BLaER1 treated with 17β-estradiol and CSF1 and Interleukin-3, amounts not matched to agents 10 nM and 100 nM (cell line): ENCODE results near the gene PCDHGA9.
A peak's percentile ranks its signal among the peaks of the same experiment; 100 is the strongest.
"Not testable (repeated sequence)": the region's sequence is repeated elsewhere in the genome, so short reads cannot be mapped to it uniquely, and the experiment has no call there.

Experiments used
- H3K27ac ChIP-seq, 11 experiments: shearing (Covaris generic); formaldehyde crosslinking; 2 replicates each; pipeline ENCODE4 v1.8.1; 2022
- H3K27me3 ChIP-seq, 11 experiments: shearing (Covaris generic); formaldehyde crosslinking; 2 replicates each; pipeline ENCODE4 v1.8.1; 2022
- H3K36me3 ChIP-seq, 11 experiments: shearing (Covaris generic); formaldehyde crosslinking; 2 replicates each; pipeline ENCODE4 v1.8.1; 2022
- H3K4me1 ChIP-seq, 10 experiments: shearing (Covaris generic); formaldehyde crosslinking; 2 replicates each; pipeline ENCODE4 v1.8.1; 2022
- H3K4me2 ChIP-seq, 11 experiments: shearing (Covaris generic); formaldehyde crosslinking; 2 replicates each; pipeline ENCODE4 v1.8.1; 2022
- H3K4me3 ChIP-seq, 10 experiments: shearing (Covaris generic); formaldehyde crosslinking; 2 replicates each; pipeline ENCODE4 v1.8.1; 2022
- H3K9ac ChIP-seq, 11 experiments: shearing (Covaris generic); formaldehyde crosslinking; 2 replicates each; pipeline ENCODE4 v1.8.1; 2022
- H3K9me3 ChIP-seq, 11 experiments: shearing (Covaris generic); formaldehyde crosslinking; replicated peaks in 1 of 11; 2 replicates each; pipeline ENCODE4 v1.8.1; 2022
- H4K20me1 ChIP-seq, 11 experiments: shearing (Covaris generic); formaldehyde crosslinking; 2 replicates each; pipeline ENCODE4 v1.8.1; 2022
- Cebpa-rat ChIP-seq, 11 experiments: shearing (Covaris generic); IDR thresholded peaks; 2 replicates each; pipeline ENCODE4 v1.8.1; 2022

PCDHGA9 gene

DNA sequence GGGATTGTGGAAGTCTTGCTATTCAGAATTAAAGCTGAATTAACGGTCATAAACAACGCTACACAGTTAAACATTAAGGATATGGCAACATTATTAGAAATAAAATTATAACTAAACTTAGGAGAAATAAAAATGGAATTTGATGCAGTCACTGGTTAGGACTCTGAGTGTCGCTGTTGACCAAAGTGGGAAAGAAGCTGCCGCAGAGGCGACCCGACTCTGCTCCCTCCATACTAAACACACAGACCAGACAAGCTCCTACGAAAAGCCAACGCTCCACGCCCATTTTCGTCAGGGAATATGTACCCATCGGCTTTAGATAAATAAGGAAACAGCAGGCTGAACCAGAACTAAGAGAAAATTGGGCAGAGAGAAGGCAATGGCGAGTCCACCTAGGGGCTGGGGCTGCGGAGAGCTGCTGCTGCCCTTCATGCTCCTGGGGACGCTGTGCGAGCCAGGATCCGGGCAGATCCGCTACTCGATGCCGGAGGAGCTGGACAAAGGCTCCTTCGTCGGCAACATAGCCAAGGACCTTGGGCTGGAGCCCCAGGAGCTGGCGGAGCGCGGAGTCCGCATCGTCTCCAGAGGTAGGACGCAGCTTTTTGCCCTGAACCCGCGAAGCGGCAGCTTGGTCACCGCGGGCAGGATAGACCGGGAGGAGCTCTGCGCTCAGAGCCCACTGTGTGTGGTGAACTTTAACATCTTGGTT, 38.5 kb upstream of the PCDHGA9 start, which contains the start of gene PCDHGA5:
PCDHGA5 (plus strand) TSS at position 211 of the 709 bp plus-strand sequence; CDS start at position 380, 169 bp downstream.
- no peak for TF ChIP-seq Cebpa-rat (IDR thresholded peaks at IDR 0.05)
- H3K4me1 ChIP-seq = no peaks in the 10 kb centered on the region; a peak in 1 of 20 replicates
- peaks cover 75 to 85% (median 79%) of the 10 kb centered on the region in 11 experiments for H3K9me3 ChIP-seq
- no peaks in the 10 kb centered on the region for H4K20me1 ChIP-seq
- H3K36me3 ChIP-seq = peaks cover 0 to 6% (median 0%) of the 10 kb centered on the region in 11 experiments; a peak in 3 of 22 replicates
- no peak within 1 kb of the TSS for H3K27ac ChIP-seq
- H3K4me3 ChIP-seq = no peak within 1 kb of the TSS
- H3K27me3 ChIP-seq = no peaks in the 10 kb centered on the region
- no peak within 1 kb of the TSS for H3K4me2 ChIP-seq
- H3K9ac ChIP-seq = no peak within 1 kb of the TSS

DNA sequence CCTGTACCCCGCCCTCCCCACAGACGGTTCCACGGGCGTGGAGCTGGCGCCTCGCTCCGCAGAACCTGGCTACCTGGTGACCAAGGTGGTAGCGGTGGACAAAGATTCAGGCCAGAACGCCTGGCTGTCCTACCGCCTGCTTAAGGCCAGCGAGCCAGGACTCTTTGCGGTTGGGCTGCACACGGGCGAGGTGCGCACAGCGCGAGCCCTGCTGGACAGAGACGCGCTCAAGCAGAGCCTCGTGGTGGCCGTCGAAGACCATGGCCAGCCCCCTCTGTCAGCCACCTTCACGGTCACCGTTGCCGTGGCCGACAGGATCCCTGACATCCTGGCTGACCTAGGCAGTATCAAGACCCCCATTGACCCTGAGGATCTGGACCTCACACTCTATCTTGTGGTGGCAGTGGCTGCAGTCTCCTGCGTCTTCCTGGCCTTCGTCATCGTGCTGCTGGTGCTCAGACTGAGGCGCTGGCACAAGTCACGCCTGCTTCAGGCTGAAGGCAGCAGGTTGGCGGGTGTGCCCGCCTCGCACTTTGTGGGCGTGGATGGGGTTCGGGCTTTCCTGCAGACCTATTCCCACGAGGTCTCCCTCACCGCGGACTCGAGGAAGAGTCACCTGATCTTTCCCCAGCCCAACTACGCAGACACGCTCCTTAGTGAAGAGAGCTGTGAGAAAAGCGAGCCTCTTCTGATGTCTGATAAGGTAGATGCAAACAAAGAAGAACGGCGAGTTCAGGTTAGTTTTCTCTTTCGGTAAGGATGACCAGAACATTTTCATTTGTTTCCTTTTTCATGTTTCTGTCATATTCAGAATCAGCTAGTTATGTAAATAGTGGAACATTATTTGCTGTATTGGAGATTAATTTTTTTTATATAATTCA, 36.3 kb upstream of the PCDHGA9 start:
- no peak overlapping the region for H3K27ac ChIP-seq
- TF ChIP-seq Cebpa-rat (IDR thresholded peaks at IDR 0.05) = no peak
- no peaks in the 10 kb centered on the region; a peak in 1 of 20 replicates for H3K4me1 ChIP-seq
- no peaks in the 10 kb centered on the region for H4K20me1 ChIP-seq
- peaks cover 0 to 6% (median 0%) of the 10 kb centered on the region in 11 experiments; a peak in 2 of 22 replicates for H3K27me3 ChIP-seq
- peaks cover 0 to 6% (median 0%) of the 10 kb centered on the region in 11 experiments; a peak in 3 of 22 replicates for H3K36me3 ChIP-seq
- H3K9ac ChIP-seq = no peak overlapping the region
- H3K4me2 ChIP-seq = no peak overlapping the region
- peaks cover 73 to 84% (median 75%) of the 10 kb centered on the region in 11 experiments for H3K9me3 ChIP-seq
- peak overlapping the region in 2 of 10 experiments; percentile 1 to 40; a peak in 2 of 20 replicates for H3K4me3 ChIP-seq

DNA sequence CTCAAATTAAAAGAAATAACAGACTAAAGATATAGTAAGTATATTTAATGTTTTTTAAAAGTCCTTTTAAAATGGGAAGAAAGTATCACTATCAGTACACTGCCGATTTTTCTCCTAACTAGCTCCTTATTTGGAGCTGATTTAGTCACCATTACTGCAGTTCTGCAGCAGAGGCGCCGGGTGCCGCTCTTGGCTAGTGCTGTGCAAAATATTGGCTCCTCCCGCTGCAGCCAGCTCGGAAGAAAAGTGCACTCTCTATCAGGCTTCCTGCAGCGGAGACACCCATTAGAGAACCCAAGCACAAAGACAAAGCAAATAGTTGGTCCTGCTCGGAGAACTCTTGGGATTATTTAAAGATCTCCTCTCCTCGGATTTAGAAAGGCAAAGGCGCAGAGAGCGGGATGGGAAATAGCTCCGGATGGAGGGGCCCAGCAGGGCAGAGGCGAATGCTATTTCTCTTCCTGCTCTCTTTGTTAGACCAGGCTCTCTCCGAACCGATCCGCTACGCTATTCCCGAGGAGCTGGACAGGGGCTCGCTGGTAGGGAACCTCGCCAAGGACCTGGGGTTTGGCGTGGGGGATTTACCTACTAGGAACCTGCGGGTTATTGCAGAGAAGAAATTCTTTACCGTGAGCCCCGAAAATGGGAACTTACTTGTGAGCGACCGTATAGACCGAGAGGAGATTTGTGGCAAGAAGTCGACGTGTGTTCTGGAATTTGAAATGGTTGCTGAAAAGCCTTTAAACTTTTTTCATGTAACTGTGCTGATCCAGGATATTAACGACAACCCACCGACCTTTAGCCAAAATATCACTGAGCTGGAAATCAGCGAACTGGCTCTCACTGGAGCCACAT, 32.4 kb upstream of the PCDHGA9 start, which contains the start of gene PCDHGB3:
PCDHGB3 (plus strand) TSS at position 249 of the 855 bp plus-strand sequence; CDS start at position 402, 153 bp downstream.
- TF ChIP-seq Cebpa-rat (IDR thresholded peaks at IDR 0.05) = no peak
- H4K20me1 ChIP-seq = no peaks in the 10 kb centered on the region
- H3K27me3 ChIP-seq = peaks cover 0 to 6% (median 0%) of the 10 kb centered on the region in 11 experiments; a peak in 2 of 22 replicates
- H3K9ac ChIP-seq = no peak within 1 kb of the TSS
- peaks cover 74 to 85% (median 77%) of the 10 kb centered on the region in 11 experiments for H3K9me3 ChIP-seq
- H3K4me1 ChIP-seq = no peaks in the 10 kb centered on the region
- no peak within 1 kb of the TSS for H3K4me2 ChIP-seq
- H3K36me3 ChIP-seq = peaks cover 0 to 9% (median 0%) of the 10 kb centered on the region in 11 experiments; a peak in 5 of 22 replicates
- no peak within 1 kb of the TSS for H3K27ac ChIP-seq
- H3K4me3 ChIP-seq = no peak within 1 kb of the TSS; a peak in 1 of 20 replicates

DNA sequence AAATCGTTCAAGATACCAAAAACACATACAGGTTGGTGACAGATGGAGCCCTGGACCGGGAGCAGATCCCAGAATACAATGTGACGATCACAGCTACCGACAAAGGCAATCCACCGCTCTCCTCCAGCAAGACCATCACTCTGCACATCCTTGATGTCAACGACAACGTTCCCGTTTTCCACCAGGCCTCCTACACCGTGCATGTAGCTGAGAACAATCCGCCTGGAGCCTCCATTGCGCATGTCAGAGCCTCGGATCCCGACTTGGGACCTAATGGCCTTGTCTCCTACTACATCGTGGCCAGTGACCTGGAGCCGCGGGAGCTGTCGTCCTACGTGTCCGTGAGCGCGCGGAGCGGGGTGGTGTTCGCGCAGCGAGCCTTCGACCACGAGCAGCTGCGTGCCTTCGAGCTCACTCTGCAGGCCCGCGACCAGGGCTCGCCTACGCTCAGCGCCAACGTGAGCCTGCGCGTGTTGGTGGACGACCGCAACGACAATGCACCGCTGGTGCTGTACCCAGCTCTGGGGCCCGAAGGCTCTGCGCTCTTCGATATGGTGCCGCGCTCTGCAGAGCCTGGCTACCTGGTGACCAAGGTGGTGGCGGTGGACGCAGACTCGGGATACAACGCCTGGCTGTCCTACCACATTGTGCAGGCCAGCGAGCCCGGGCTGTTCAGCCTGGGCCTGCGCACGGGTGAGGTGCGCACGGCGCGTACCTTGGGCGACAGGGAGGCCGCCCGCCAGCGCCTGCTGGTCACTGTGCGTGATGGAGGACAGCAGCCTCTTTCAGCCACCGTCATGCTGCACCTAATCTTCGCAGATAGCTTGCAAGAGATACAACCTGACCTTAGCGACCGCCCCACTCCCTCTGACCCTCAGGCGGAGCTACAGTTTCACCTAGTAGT, 30.8 kb upstream of the PCDHGA9 start:
- H3K27ac ChIP-seq = no peak overlapping the region
- no peak overlapping the region; a peak in 1 of 20 replicates for H3K4me3 ChIP-seq
- H3K9ac ChIP-seq = no peak overlapping the region
- H3K27me3 ChIP-seq = peaks cover 0 to 6% (median 0%) of the 10 kb centered on the region in 11 experiments; a peak in 2 of 22 replicates
- peaks cover 0 to 9% (median 0%) of the 10 kb centered on the region in 11 experiments; a peak in 4 of 22 replicates for H3K36me3 ChIP-seq
- no peak overlapping the region for H3K4me2 ChIP-seq
- no peak for TF ChIP-seq Cebpa-rat (IDR thresholded peaks at IDR 0.05)
- H3K9me3 ChIP-seq = peaks cover 73 to 85% (median 77%) of the 10 kb centered on the region in 11 experiments
- no peaks in the 10 kb centered on the region for H4K20me1 ChIP-seq
- no peaks in the 10 kb centered on the region for H3K4me1 ChIP-seq

DNA sequence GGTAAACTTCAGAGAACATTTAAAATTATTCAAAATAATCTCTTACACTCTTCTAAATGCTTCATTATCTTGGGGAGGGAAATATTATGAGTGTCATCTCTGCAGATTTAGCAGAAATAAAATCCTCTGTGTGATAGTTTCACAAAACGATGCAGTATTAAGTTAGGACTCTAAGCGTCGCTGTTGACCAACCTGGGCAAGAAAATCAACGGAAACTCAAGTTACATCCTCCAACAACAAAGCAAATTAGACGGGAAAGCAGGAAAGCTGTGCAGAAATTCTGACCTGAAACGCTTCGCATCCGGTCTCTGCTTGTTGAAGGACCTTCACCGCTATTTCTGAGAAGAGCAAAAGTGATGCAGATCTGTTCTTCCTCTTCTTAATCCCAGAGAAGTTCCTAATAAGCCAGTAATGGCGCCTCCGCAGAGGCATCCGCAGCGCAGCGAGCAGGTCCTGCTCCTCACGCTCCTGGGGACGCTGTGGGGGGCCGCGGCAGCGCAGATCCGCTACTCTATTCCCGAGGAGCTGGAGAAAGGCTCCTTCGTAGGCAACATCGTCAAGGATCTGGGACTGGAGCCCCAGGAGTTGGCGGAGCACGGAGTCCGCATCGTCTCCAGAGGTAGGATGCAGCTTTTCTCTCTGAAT, 28.8 kb upstream of the PCDHGA9 start, which contains the start of gene PCDHGA6:
PCDHGA6 (plus strand) TSS at position 219 of the 645 bp plus-strand sequence; CDS start at position 412, 193 bp downstream.
- Histone ChIP-seq H4K20me1 (no peaks in the 10 kb centered on the region), H3K27ac (no peak within 1 kb of the TSS), H3K4me3 (peak within 1 kb of the TSS in 1 of 10 experiments; percentile 11; a peak in 2 of 20 replicates), H3K4me1 (no peaks in the 10 kb centered on the region), H3K9me3 (peaks cover 77 to 90% (median 85%) of the 10 kb centered on the region in 11 experiments), H3K4me2 (no peak within 1 kb of the TSS), H3K36me3 (peaks cover 0 to 9% (median 0%) of the 10 kb centered on the region in 11 experiments; a peak in 4 of 22 replicates), H3K9ac (no peak within 1 kb of the TSS), H3K27me3 (peaks cover 0 to 6% (median 0%) of the 10 kb centered on the region in 11 experiments; a peak in 2 of 22 replicates)
- no peak for TF ChIP-seq Cebpa-rat (IDR thresholded peaks at IDR 0.05)

DNA sequence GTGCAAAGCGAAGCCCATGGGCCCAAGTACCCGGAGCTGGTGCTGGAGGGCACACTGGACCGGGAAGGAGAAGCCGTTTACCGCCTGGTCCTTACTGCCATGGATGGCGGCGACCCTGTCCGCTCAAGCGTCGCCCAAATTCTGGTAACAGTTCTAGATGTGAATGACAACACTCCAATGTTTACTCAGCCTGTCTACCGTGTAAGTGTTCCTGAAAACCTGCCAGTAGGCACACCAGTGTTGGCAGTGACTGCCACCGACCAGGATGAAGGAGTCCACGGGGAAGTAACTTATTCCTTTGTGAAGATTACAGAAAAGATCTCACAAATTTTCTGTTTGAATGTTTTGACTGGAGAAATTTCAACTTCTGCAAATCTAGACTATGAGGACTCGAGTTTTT, 28.0 kb upstream of the PCDHGA9 start:
- no peaks in the 10 kb centered on the region for H3K4me1 ChIP-seq
- H3K4me3 ChIP-seq = no peak overlapping the region
- no peak overlapping the region for H3K9ac ChIP-seq
- no peak overlapping the region for H3K27ac ChIP-seq
- H3K36me3 ChIP-seq = peaks cover 0 to 9% (median 0%) of the 10 kb centered on the region in 11 experiments; a peak in 4 of 22 replicates
- TF ChIP-seq Cebpa-rat (IDR thresholded peaks at IDR 0.05) = no peak
- peaks cover 0 to 6% (median 0%) of the 10 kb centered on the region in 11 experiments; a peak in 2 of 22 replicates for H3K27me3 ChIP-seq
- peaks cover 77 to 90% (median 84%) of the 10 kb centered on the region in 11 experiments for H3K9me3 ChIP-seq
- H4K20me1 ChIP-seq = no peaks in the 10 kb centered on the region
- H3K4me2 ChIP-seq = no peak overlapping the region

DNA sequence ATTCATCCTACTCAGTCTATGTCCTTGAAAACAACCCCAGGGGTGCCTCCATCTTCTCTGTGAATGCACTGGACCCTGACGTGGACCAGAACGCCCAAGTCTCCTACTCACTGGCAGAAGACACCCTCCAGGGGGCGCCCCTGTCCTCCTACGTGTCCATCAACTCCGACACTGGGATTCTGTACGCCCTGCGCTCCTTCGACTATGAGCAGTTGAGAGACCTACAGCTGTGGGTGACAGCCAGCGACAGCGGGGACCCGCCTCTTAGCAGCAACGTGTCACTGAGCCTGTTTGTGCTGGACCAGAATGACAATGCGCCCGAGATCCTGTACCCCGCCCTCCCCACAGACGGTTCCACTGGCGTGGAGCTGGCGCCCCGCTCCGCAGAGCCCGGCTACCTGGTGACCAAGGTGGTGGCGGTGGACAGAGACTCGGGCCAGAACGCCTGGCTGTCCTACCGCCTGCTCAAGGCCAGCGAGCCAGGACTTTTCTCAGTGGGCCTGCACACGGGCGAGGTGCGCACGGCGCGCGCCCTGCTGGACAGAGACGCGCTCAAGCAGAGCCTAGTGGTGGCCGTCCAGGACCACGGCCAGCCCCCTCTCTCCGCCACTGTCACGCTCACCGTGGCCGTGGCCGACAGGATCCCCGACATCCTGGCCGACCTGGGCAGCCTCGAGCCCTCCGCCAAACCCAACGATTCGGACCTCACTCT, 27.0 kb upstream of the PCDHGA9 start:
- not testable (repeated sequence) for H3K4me1 ChIP-seq, H3K27me3 ChIP-seq, H3K36me3 ChIP-seq, H3K27ac ChIP-seq, H3K9ac ChIP-seq, H3K4me3 ChIP-seq, H4K20me1 ChIP-seq, H3K4me2 ChIP-seq
- peaks cover 69 to 86% (median 75%) of the 10 kb centered on the region in 11 experiments for H3K9me3 ChIP-seq
